Hepatocyte (in vitro differentiated cells): ENCODE results near the gene TMEM237. TPM values are rescaled to one million over a fixed set of nuclear protein-coding genes. Genes with fewer than 3 reads are reported as not detected.

ENCODE experiments used
- DNase-seq: peaks from one replicate; pipeline ENCODE4 v3.0.0-alpha.2; 2016; ENCODE audit warnings: low spot score
- H2AFZ ChIP-seq: fragments of 200-600 bp; sonication (generic); 2 replicates; pipeline ENCODE4 v1.6.0; 2016; ENCODE audit warnings: antibody characterized with exemption, mild to moderate bottlenecking
- H3K27ac ChIP-seq: fragments of 200-600 bp; sonication (generic); 2 replicates; pipeline ENCODE4 v1.5.1; 2016; ENCODE audit warnings: mild to moderate bottlenecking
- H3K27me3 ChIP-seq: fragments of 200-600 bp; sonication (generic); 2 replicates; pipeline ENCODE4 v1.6.1; 2016
- H3K36me3 ChIP-seq: fragments of 200-600 bp; sonication (generic); replicated peaks from 2 replicates; pipeline ENCODE4 v1.5.1; 2016; ENCODE audit warnings: low read depth; ENCODE audit not compliant: insufficient read depth
- H3K4me1 ChIP-seq: fragments of 200-600 bp; sonication (generic); 2 replicates; pipeline ENCODE4 v1.5.1; 2016; ENCODE audit warnings: mild to moderate bottlenecking, moderate library complexity; ENCODE audit not compliant: insufficient read depth
- H3K4me2 ChIP-seq: fragments of 200-600 bp; sonication (generic); 2 replicates; pipeline ENCODE4 v1.6.0; 2016
- H3K4me3 ChIP-seq: fragments of 200-600 bp; sonication (generic); 2 replicates; pipeline ENCODE4 v1.5.1; 2016; ENCODE audit warnings: mild to moderate bottlenecking
- H3K79me2 ChIP-seq: fragments of 200-600 bp; sonication (generic); 2 replicates; pipeline ENCODE4 v1.6.0; 2017; ENCODE audit warnings: mild to moderate bottlenecking
- H3K9me2 ChIP-seq: fragments of 200-600 bp; sonication (generic); replicated peaks from 2 replicates; pipeline ENCODE4 v1.6.0; 2017; ENCODE audit warnings: mild to moderate bottlenecking; ENCODE audit not compliant: insufficient read depth
- H3K9me3 ChIP-seq: fragments of 200-600 bp; sonication (generic); 2 replicates; pipeline ENCODE4 v1.5.1; 2016; ENCODE audit warnings: low read depth, mild to moderate bottlenecking
- H4K20me1 ChIP-seq: fragments of 200-600 bp; sonication (generic); 2 replicates; pipeline ENCODE4 v1.6.0; 2016; ENCODE audit warnings: mild to moderate bottlenecking; ENCODE audit not compliant: insufficient read depth, poor library complexity, severe bottlenecking
- CTCF ChIP-seq: fragments of 200-600 bp; sonication (generic); IDR thresholded peaks from 2 replicates; pipeline ENCODE4 v1.5.1; 2016; ENCODE audit warnings: antibody characterized with exemption, mild to moderate bottlenecking; ENCODE audit not compliant: poor library complexity
- EZH2 ChIP-seq: fragments of 200-600 bp; sonication (generic); IDR thresholded peaks from 2 replicates; pipeline ENCODE4 v1.6.1; 2016; ENCODE audit warnings: antibody characterized with exemption, mild to moderate bottlenecking, borderline replicate concordance
- EZH2phosphoT487 ChIP-seq: fragments of 200-600 bp; sonication (generic); IDR thresholded peaks from one replicate; pipeline ENCODE4 v1.6.1; 2018; ENCODE audit warnings: antibody characterized with exemption, mild to moderate bottlenecking, low read depth, moderate library complexity; ENCODE audit not compliant: unreplicated experiment, severe bottlenecking
- WGBS: methylation state at CpG from one replicate; pipeline ENCODE4 v1.1.6; 2016; ENCODE audit warnings: low lambda C conversion rate; ENCODE audit errors: missing lambda C conversion rate; 5-methylcytosine and 5-hydroxymethylcytosine counted together
- polyA plus RNA-seq: library from polyadenylated mRNA; unstranded; fragments of >200 nt; fragmentation: Nextera tagmentation; extraction: Ambion mirVana; gene quantifications from 2 replicates; pipeline ENCODE4 v1.2.1, GENCODE V29; 2016
- small RNA-seq: library from RNA; depleted of rRNA; stranded (forward); fragments of <200 nt; gene quantifications from one replicate; pipeline ENCODE3, GENCODE V24; 2014
- total RNA-seq: library from RNA; depleted of rRNA; stranded (reverse); fragments of >200 nt; gene quantifications from 2 replicates; pipeline ENCODE4 v1.2.3, GENCODE V29; 2014

The TMEM237 gene
- total and polyA plus RNA-seq, 2 experiments from 2014 or later = 26.9 to 33.6 TPM

GRCh38 chr2:201575971-201576370 is 67.3 kb downstream of the TMEM237 start:
- Histone ChIP-seq H3K9me2 (no peaks in the 10 kb centered on the region), H4K20me1 (no peaks in the 10 kb centered on the region), H3K36me3 (no peaks in the 10 kb centered on the region), H3K27ac (no peak overlapping the region), H2AFZ (no peak overlapping the region), H3K27me3 (no peaks in the 10 kb centered on the region), H3K9me3 (no peaks in the 10 kb centered on the region), H3K4me3 (no peak overlapping the region), H3K4me1 (no peaks in the 10 kb centered on the region), H3K4me2 (no peak overlapping the region), H3K79me2 (no peaks in the 10 kb centered on the region)
- 82% methylated on average over 3 of the region's 3 CpGs for WGBS
- DNase-seq = no peak
- TF ChIP-seq CTCF (no peak), EZH2 (no peak), EZH2phosphoT487 (no peak)

GRCh38 chr2:201574766-201575165 is 68.5 kb downstream of the TMEM237 start:
- no peak for DNase-seq
- WGBS = 82% methylated on average over 1 of the region's 1 CpG
- Histone ChIP-seq H2AFZ (no peak overlapping the region), H3K4me3 (no peak overlapping the region), H3K4me1 (no peaks in the 10 kb centered on the region), H3K4me2 (no peak overlapping the region), H3K9me2 (no peaks in the 10 kb centered on the region), H3K27ac (no peak overlapping the region), H3K36me3 (no peaks in the 10 kb centered on the region), H4K20me1 (no peaks in the 10 kb centered on the region), H3K9me3 (no peaks in the 10 kb centered on the region), H3K79me2 (no peaks in the 10 kb centered on the region), H3K27me3 (no peaks in the 10 kb centered on the region)
- TF ChIP-seq EZH2phosphoT487 (no peak), EZH2 (no peak), CTCF (no peak)

- WGBS = 95% methylated on average over 2 of the region's 2 CpGs
- no peaks in the 10 kb centered on the region for H3K79me2 ChIP-seq
Measured at GRCh38 chr2:201572846-201573508, 70.3 kb downstream of the TMEM237 start.

More at GRCh38 chr2:201572846-201573508, 70.3 kb downstream of the TMEM237 start:
- H4K20me1 ChIP-seq = no peaks in the 10 kb centered on the region
- no peaks in the 10 kb centered on the region for H3K4me1 ChIP-seq
- no peaks in the 10 kb centered on the region for H3K9me3 ChIP-seq
- no peak overlapping the region for H3K4me3 ChIP-seq
- no peaks in the 10 kb centered on the region for H3K36me3 ChIP-seq
- H3K27ac ChIP-seq = no peak overlapping the region
- TF ChIP-seq EZH2 (no peak), EZH2phosphoT487 (no peak), CTCF (no peak)
- DNase-seq = no peak
- H3K27me3 ChIP-seq = no peaks in the 10 kb centered on the region
- H2AFZ ChIP-seq = no peak overlapping the region
- H3K9me2 ChIP-seq = no peaks in the 10 kb centered on the region
- no peak overlapping the region for H3K4me2 ChIP-seq

Small RNAs within 50 kb of the gene (small RNA-seq; reads per million reads assigned to genes)
- not detected for gene RNU6-651P

Other genes with a start within 250 kb of the TMEM237 start
- 26.7 and 30.0 TPM in 2 replicates for gene TRAK2, start 192.0 kb downstream of the TMEM237 start, total RNA-seq
- 6.8 and 9.2 TPM in 2 replicates for gene TRAK2, start 192.0 kb downstream of the TMEM237 start, polyA plus RNA-seq
- 62.5 and 70.8 TPM in 2 replicates for gene STRADB, start 191.8 kb downstream of the TMEM237 start, total RNA-seq
- gene STRADB, start 191.8 kb downstream of the TMEM237 start, polyA plus RNA-seq = 64.8 and 68.3 TPM in 2 replicates
- 0.77 TPM in 1 of 2 replicates, not detected in the other for gene MPP4, start 55.1 kb upstream of the TMEM237 start, total RNA-seq
- gene MPP4, start 55.1 kb upstream of the TMEM237 start, polyA plus RNA-seq = 0.19 TPM in 1 of 2 replicates, not detected in the other
- gene ALS2, start 137.4 kb upstream of the TMEM237 start, total RNA-seq = 32.6 and 34.9 TPM in 2 replicates
- gene ALS2, start 137.4 kb upstream of the TMEM237 start, polyA plus RNA-seq = 10.7 and 11.6 TPM in 2 replicates
- gene CDK15, start 163.0 kb upstream of the TMEM237 start, total RNA-seq = 0.80 and 4.0 TPM in 2 replicates
- gene CDK15, start 163.0 kb upstream of the TMEM237 start, polyA plus RNA-seq = 0.17 and 1.2 TPM in 2 replicates